Naive thymus-derived CD8-positive, alpha-beta T cell (primary cell): ENCODE results near the gene CBR4. TPM values are rescaled to one million over a fixed set of nuclear protein-coding genes. Genes with fewer than 3 reads are reported as not detected.

Experiments
- ATAC-seq, 2 donors: fragments of 150-1000 bp; cut with Tn5 transposase in 1 of 2; sonication (Bioruptor Pico), chemical (Tn5 transposase) in 1 of 2; 1 replicate in 1 of 2; 2 replicates in 1 of 2; pipeline ENCODE4 v1.10.0; 2021; ENCODE audit warnings: mild to moderate bottlenecking in 2 of 2, moderate library complexity in 2 of 2
- POLR2A ChIA-PET: fragments of 350-600 bp; sonication (Branson Sonifier 250); formaldehyde crosslinking; loops from one replicate; lab custom pipeline; 2021; ENCODE audit warnings: antibody characterized with exemption; lab: Charles Lee
- DNase-seq, 10 donors: peaks; one replicate each; pipeline versions ENCODE4 v3.0.0 to v3.0.0-alpha.2; 2020 to 2022
- H3K27ac Mint-ChIP-seq, 10 donors: one replicate each; pipeline ENCODE4 v1.8.0; 2020 to 2022; ENCODE audit warnings: mild to moderate bottlenecking in 10 of 10, mixed read lengths in 10 of 10, moderate library complexity in 4 of 10, inconsistent platforms in 1 of 10
- H3K27me3 Mint-ChIP-seq, 5 donors: one replicate each; pipeline ENCODE4 v1.8.0; 2021 to 2022; ENCODE audit warnings: mixed read lengths in 5 of 5
- H3K36me3 Mint-ChIP-seq, 3 donors: one replicate each; pipeline ENCODE4 v1.8.0; 2020 to 2022; ENCODE audit warnings: mixed read lengths in 3 of 3, mild to moderate bottlenecking in 2 of 3, inconsistent platforms in 1 of 3
- H3K4me1 Mint-ChIP-seq, 4 donors: one replicate each; pipeline ENCODE4 v1.8.0; 2021 to 2022; ENCODE audit warnings: mixed read lengths in 4 of 4
- H3K4me3 Mint-ChIP-seq, 10 donors: one replicate each; pipeline ENCODE4 v1.8.0; 2020 to 2022; ENCODE audit warnings: mild to moderate bottlenecking in 10 of 10, mixed read lengths in 10 of 10, moderate library complexity in 6 of 10, inconsistent platforms in 1 of 10
- H3K9me3 Mint-ChIP-seq, 9 donors: one replicate each; pipeline ENCODE4 v1.8.0; 2020 to 2022; ENCODE audit warnings: mixed read lengths in 9 of 9, mild to moderate bottlenecking in 3 of 9, inconsistent platforms in 1 of 9, moderate library complexity in 1 of 9
- polyA plus RNA-seq, 3 donors: library from polyadenylated mRNA; unstranded; fragments of 300-500 nt; fragmentation: Illumina TruSeq; gene quantifications; one replicate each; pipeline ENCODE4 v1.2.3, GENCODE V29; 2021
- total RNA-seq, 8 experiments: library from RNA in 2 of 8; stranded (reverse) in 2 of 8; gene quantifications; one replicate each; pipeline ENCODE4 v1.2.3 and lab custom pipeline; 2021 to 2026

CBR4 gene
- total and polyA plus RNA-seq, 5 experiments from 2014 or later, result 4.5 to 22.8 (median 5.5) TPM

DNA sequence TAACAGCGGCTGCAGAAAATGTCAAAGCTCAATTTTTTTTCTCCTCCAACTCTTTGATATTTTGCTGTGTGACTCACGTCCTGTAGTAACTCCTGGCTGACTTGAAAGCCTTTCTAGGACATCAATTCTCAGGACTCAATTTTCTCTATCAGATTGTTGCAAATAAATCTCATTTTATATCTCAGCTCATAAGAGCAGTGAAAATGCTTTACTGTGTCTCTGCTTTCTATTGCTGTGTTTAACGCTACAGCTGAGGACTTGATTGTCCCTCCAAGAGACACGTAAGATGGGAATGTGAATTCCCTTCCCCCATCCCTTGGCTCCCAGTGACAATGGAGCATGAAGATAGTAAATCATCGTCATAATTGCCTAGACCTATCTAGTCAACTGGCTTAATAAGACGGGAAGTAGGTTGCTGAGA, 20.5 kb upstream of the CBR4 start:
- ATAC-seq (no peak), DNase-seq (no peak)
- H3K4me1 Mint-ChIP-seq, result no peaks in the 10 kb centered on the region
- POLR2A ChIA-PET, result no interaction called here
- H3K4me3 Mint-ChIP-seq, result no peak overlapping the region
- H3K36me3 Mint-ChIP-seq, result no peaks in the 10 kb centered on the region
- peak overlapping the region in 1 of 10 donors; percentile 41 for H3K27ac Mint-ChIP-seq
- peaks cover 5 to 13% (median 9%) of the 10 kb centered on the region in 5 donors for H3K27me3 Mint-ChIP-seq
- no peaks in the 10 kb centered on the region for H3K9me3 Mint-ChIP-seq

DNA sequence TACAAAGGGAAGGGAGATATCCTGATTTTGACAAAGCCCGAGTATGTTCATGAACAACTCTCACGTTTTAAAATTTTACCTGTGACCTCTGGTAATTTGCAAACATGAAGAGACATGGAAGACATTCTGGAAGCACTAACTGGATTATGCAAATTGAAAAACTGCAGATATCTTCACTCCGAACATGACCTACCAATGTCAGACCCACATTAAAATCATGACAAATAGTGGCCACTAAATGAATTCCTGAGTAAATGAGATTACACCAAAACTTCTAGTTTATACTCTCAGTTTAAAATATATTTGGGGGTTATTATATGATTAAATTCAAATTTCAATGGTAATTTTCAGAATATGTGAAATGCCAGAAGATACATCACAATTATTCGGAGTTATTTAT, 19.9 kb upstream of the CBR4 start:
- ATAC-seq (no peak), DNase-seq (no peak)
- Mint-ChIP-seq H3K9me3 (no peaks in the 10 kb centered on the region), H3K27ac (no peak overlapping the region), H3K27me3 (peaks cover 5 to 16% (median 9%) of the 10 kb centered on the region in 5 donors), H3K4me3 (no peak overlapping the region), H3K36me3 (no peaks in the 10 kb centered on the region), H3K4me1 (no peaks in the 10 kb centered on the region)
- POLR2A ChIA-PET, result no interaction called here

DNA sequence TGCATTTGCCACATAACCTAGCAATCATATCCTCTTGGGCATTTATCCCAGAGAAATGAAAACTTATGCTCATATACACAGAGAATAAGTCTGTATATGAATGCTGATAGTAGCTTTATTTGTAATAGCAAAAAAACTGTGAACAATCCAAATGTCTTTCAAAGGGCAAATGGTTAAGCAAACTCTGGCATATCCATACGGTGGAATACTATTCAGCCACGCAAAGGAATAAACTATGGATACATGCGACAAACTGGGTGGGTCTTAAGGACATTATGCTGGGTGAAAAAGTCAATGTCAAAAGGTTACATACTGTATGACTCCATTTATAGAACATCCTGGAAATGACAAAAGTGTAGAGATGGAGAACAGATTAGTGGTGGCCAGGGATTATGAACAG, 17.6 kb upstream of the CBR4 start:
- H3K4me1 Mint-ChIP-seq, result no peaks in the 10 kb centered on the region
- no peaks in the 10 kb centered on the region for H3K36me3 Mint-ChIP-seq
- ATAC-seq, result no peak
- no peaks in the 10 kb centered on the region for H3K9me3 Mint-ChIP-seq
- no peak overlapping the region for H3K4me3 Mint-ChIP-seq
- peaks cover 5 to 16% (median 9%) of the 10 kb centered on the region in 5 donors for H3K27me3 Mint-ChIP-seq
- no peak for DNase-seq
- no peak overlapping the region for H3K27ac Mint-ChIP-seq
- POLR2A ChIA-PET, result no interaction called here

DNA sequence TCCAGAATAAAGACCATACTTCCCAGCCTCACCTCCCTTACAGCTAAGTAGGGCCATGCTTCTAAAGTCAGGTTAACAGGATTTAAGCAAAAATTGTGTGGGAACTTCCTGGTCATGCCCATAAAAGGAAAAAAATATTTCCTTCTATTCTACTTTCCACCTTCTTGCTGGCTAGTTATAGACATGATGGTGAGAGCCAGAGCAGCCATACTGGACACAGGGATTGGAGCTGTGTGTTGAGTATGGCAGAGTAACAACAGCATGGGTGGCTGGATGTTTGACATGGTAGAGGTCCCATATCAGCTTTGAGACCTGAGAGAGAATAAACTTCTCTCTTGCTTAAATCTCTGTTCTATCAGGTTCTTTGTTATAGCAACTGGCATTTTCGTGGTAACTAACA, 15.1 kb upstream of the CBR4 start:
- POLR2A ChIA-PET, result interaction anchor here (0.6 kb wide), 2 partner anchors 15 to 695 kb away, joined by 4 to 6 read pairs; partner anchors contain the start of gene CBR4
- Mint-ChIP-seq H3K27me3 (peaks cover 3 to 16% (median 10%) of the 10 kb centered on the region in 5 donors), H3K9me3 (no peaks in the 10 kb centered on the region), H3K27ac (no peak overlapping the region), H3K4me3 (no peak overlapping the region), H3K36me3 (no peaks in the 10 kb centered on the region), H3K4me1 (no peaks in the 10 kb centered on the region)
- ATAC-seq (no peak), DNase-seq (no peak)

DNA sequence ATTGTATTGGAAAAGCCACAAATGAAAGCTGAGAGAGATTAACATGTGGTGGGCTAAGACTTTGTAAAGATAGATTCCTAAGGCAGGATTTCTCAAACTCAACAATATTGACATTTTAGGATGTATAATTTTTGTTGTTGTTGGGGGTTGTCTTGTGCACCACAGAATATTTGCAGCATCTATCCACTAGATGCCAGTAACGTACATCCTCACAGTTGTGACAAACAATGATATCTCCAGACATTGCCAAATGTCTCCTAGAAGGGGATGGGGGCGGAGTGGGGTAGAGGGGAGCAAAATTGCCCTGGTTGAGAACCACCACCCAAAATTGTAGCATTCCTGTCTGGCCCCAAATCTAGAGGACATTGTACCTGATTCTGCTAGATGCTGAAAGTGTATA, 14.7 kb upstream of the CBR4 start:
- H3K27me3 Mint-ChIP-seq, result peaks cover 3 to 18% (median 11%) of the 10 kb centered on the region in 5 donors
- POLR2A ChIA-PET, result no interaction called here
- no peak overlapping the region for H3K27ac Mint-ChIP-seq
- no peak for DNase-seq
- peak in 1 of 2 donors; percentile 33 for ATAC-seq
- no peaks in the 10 kb centered on the region for H3K9me3 Mint-ChIP-seq
- no peaks in the 10 kb centered on the region for H3K36me3 Mint-ChIP-seq
- H3K4me1 Mint-ChIP-seq, result no peaks in the 10 kb centered on the region
- no peak overlapping the region for H3K4me3 Mint-ChIP-seq

DNA sequence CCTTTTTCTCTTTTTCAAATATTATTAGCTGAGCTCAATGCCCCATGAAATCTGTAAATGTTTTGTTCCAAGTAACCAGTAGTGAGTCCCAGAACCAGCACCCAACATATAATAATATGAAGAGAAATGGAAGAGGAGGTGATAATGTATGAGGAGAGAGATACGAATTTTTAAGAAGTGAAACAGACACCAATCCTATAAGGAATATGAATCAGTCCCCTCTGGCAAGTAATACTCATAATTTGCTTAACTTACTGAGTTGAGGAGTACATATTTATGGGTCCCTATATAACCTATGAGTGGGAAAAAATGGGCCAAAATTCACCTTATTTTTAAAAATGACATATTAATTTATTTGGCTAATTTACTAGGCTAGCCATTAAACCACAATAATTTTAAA, 8.4 kb upstream of the CBR4 start:
- H3K36me3 Mint-ChIP-seq, result no peaks in the 10 kb centered on the region
- H3K9me3 Mint-ChIP-seq, result no peaks in the 10 kb centered on the region
- POLR2A ChIA-PET, result interaction anchor here (1.2 kb wide), 1 partner anchor 8 kb away, joined by 5 read pairs; the partner anchor contains the start of gene CBR4
- peak overlapping the region in 1 of 10 donors; percentile 15 for H3K27ac Mint-ChIP-seq
- H3K27me3 Mint-ChIP-seq, result peaks cover 0 to 11% (median 7%) of the 10 kb centered on the region in 5 donors
- no peak for ATAC-seq
- peaks cover 0 to 18% (median 6%) of the 10 kb centered on the region in 4 donors for H3K4me1 Mint-ChIP-seq
- no peak for DNase-seq
- H3K4me3 Mint-ChIP-seq, result no peak overlapping the region

DNA sequence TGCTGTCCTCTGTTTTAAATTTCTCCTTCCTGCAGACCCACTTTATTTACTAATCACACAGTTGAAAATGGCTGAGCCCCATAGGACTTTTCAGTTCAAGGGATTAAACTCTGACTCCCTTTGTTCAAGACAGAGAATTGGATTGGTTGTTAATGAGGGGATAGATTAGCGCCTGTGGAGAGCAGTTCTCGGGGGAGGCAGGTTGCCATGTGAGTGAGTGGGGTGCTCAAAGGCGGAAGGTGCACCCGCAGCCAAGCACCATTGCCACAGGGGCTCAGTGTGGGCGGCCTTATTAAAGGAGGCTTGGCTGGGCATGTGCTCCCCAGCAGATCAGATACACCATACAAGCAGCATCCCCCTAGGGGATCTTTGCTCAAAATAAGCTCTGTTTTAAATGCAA, 7.9 kb upstream of the CBR4 start:
- Mint-ChIP-seq H3K27ac (peak overlapping the region in 2 of 10 donors; percentile 2 to 15), H3K27me3 (peaks cover 0 to 11% (median 7%) of the 10 kb centered on the region in 5 donors), H3K4me1 (peaks cover 0 to 18% (median 6%) of the 10 kb centered on the region in 4 donors), H3K36me3 (no peaks in the 10 kb centered on the region), H3K9me3 (no peaks in the 10 kb centered on the region), H3K4me3 (no peak overlapping the region)
- POLR2A ChIA-PET, result no interaction called here
- no peak for DNase-seq
- no peak for ATAC-seq

DNA sequence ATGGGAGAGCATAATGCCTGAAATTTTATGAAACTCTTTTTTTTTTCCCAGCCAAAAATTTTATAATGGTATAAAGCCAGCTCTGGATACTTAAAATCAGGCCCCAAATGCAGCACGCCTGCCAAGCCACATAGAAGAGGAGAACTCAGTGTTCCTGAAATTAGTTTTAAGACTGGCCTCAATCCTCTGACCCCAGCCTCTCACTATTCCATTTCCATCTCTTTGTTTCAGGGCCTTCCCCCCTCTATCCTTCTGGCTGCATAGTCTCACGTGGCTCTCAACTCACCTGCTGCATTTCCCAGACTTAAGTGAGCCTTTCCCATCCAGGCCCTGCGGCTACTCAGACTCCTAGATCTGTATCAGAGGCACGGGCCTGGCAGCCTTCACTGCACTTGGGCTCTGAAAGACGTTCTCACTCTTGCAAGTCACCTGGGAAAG, 5.2 kb upstream of the CBR4 start:
- no peak for ATAC-seq

DNA sequence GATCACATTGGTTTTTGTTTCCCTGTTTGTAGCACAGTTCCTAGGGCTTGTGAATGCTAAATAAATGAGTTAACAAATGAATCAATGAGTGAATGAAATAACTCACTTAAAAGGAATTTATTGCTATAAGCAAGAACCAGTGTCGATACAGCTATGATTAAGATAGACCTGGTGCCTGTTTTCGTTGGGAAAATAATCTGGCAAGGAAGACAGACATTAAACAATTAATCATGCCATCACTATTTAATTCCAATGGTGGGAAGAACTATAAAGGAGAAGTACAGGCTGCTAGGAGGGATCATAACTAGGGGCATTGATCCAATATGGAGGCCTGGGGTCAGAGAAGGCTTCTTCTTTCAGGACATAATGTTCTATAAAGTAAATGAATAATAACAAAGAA, 4.5 kb upstream of the CBR4 start:
- H3K36me3 Mint-ChIP-seq, result peaks cover 0 to 2% (median 0%) of the 10 kb centered on the region in 3 donors

More for the DNA sequence above, 5.2 kb upstream of the CBR4 start:
- no peaks in the 10 kb centered on the region for H3K9me3 Mint-ChIP-seq
- POLR2A ChIA-PET, result no interaction called here
- H3K27ac Mint-ChIP-seq, result peak overlapping the region in 6 of 10 donors; percentile 34 to 94 (median 72)
- no peak overlapping the region for H3K4me3 Mint-ChIP-seq
- H3K36me3 Mint-ChIP-seq, result no peaks in the 10 kb centered on the region
- H3K4me1 Mint-ChIP-seq, result peaks cover under 1 to 28% (median 12%) of the 10 kb centered on the region in 4 donors
- DNase-seq, result no peak
- H3K27me3 Mint-ChIP-seq, result peaks cover 0 to 11% (median 4%) of the 10 kb centered on the region in 5 donors

DNA sequence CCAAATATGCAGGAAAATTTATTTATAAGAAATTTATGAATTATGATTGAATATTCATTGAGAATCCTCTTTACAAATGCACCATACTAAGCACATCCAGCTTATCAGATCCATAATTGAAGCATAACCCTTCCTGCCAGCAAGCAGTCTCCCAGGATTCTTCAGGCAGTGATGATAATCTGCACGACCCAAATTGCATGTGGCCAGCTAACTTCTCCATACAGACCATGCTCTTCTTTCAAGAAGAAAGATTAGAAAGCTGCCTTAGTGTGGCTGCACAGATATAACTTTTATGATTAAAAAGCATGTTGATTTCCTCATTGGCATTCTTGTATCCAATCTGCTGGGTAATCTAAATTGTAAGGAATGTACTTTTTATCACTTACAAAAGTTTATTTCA, 3.3 kb upstream of the CBR4 start:
- POLR2A ChIA-PET, result no interaction called here
- H3K27ac Mint-ChIP-seq, result no peak overlapping the region
- H3K36me3 Mint-ChIP-seq, result peaks cover 0 to 2% (median 0%) of the 10 kb centered on the region in 3 donors
- H3K27me3 Mint-ChIP-seq, result peaks cover 0 to 11% (median 3%) of the 10 kb centered on the region in 5 donors
- no peaks in the 10 kb centered on the region for H3K9me3 Mint-ChIP-seq
- ATAC-seq (no peak), DNase-seq (no peak)
- H3K4me1 Mint-ChIP-seq, result peaks cover 12 to 42% (median 26%) of the 10 kb centered on the region in 4 donors
- H3K4me3 Mint-ChIP-seq, result no peak overlapping the region

More for the DNA sequence above, 4.5 kb upstream of the CBR4 start:
- no peak overlapping the region for H3K27ac Mint-ChIP-seq
- ATAC-seq, result no peak
- no peak overlapping the region for H3K4me3 Mint-ChIP-seq
- H3K27me3 Mint-ChIP-seq, result peaks cover 0 to 11% (median 3%) of the 10 kb centered on the region in 5 donors
- no peak for DNase-seq
- no peaks in the 10 kb centered on the region for H3K9me3 Mint-ChIP-seq
- POLR2A ChIA-PET, result no interaction called here
- peaks cover 2 to 30% (median 14%) of the 10 kb centered on the region in 4 donors for H3K4me1 Mint-ChIP-seq

DNA sequence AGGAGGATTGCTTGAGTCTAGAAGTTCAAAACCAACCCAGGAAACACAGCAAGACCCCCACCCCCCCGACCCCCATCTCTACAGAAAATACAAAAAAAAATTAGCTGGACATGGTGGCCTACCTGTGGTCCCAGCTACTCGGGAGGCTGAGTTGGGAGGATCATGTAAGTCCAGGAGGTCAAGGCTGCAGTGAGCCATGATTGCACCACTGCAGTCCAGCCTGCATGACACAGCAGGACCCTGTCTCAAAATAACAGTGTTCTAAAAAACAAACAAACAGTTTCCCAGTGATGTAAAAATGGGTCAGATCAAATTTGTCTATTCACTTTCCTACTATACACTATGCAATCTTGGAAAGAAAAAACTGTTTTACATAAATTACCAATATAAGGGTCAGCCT, 2.0 kb upstream of the CBR4 start:
- H3K4me1 Mint-ChIP-seq, result peaks cover 16 to 47% (median 33%) of the 10 kb centered on the region in 4 donors
- H3K4me3 Mint-ChIP-seq, result peak overlapping the region in 2 of 10 donors; percentile 30 to 64
- POLR2A ChIA-PET, result no interaction called here

DNA sequence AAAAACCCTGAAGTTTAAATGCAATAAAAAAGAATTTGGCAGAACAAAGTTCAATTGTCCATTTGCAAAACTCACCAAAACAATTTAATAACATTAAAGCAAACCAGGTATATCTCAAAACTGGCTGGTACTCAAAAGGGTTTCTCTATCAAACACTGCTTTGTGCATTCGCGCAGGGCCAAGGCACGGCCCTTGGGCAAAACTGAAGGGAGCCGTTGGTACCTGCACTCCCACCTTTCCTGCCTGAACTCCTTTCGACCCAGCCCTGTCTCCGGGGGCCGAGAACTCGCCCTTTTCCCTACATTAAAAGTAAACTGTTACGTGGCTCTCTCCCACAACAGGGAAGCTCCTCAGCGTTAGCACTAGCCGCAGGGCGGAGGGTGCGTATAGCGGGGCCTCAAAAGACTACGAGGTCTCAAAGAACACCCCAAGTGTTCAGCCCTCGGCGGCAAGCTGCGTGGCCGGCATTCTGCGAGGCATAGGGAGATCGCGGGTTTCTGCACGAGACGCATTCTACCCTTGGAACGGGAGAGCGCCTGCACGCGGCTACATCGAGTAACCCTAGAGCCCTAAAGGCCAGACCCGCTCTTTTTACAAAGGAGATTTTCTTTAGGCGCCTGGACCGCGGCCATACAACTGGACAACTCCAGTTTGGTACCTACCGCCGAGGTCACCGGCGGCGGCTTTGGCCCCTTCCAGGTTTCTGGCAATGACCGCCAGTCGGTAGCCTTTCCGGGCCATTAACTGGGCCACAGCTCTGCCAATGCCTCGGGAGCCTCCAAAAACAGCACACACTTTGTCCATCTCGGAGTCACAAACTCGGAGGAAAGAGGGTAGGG, 550 bp downstream of the CBR4 start:
- Mint-ChIP-seq H3K9me3 (no peaks in the 10 kb centered on the region), H3K27me3 (peaks cover 0 to 4% (median 2%) of the 10 kb centered on the region in 5 donors), H3K36me3 (peaks cover under 1 to 17% (median 4%) of the 10 kb centered on the region in 3 donors), H3K4me3 (peak overlapping the region; percentile 89 to 98 (median 96)), H3K4me1 (peaks cover 16 to 47% (median 34%) of the 10 kb centered on the region in 4 donors), H3K27ac (peak overlapping the region; percentile 93 to 99 (median 96))
- peak; percentile 48 to 57 for ATAC-seq
- DNase-seq, result peak; percentile 32 to 73 (median 52)
- POLR2A ChIA-PET, result interaction anchor here (0.5 to 2.3 kb wide), 18 partner anchors 10 to 1084 kb away, joined by 3 to 15 read pairs (median 4); partner anchors contain the start of genes CLCN3, DDX60, DDX60L and NEK1

More for the DNA sequence above, 2.0 kb upstream of the CBR4 start:
- Mint-ChIP-seq H3K27me3 (peaks cover 0 to 11% (median 3%) of the 10 kb centered on the region in 5 donors), H3K9me3 (no peaks in the 10 kb centered on the region), H3K36me3 (peaks cover 0 to 2% (median 0%) of the 10 kb centered on the region in 3 donors), H3K27ac (no peak overlapping the region)
- ATAC-seq, result no peak
- no peak for DNase-seq
